GM12878 (cell line): ENCODE data around the gene GPR4. TPM values are rescaled to one million over a fixed set of nuclear protein-coding genes. Genes with fewer than 3 reads are reported as not detected.
A peak's percentile ranks its signal among the peaks of the same experiment; 100 is the strongest.

ENCODE experiments used
- EED ChIP-seq: sonication (generic); IDR thresholded peaks from 2 replicates; pipeline ENCODE4 v1.6.1; 2016; ENCODE audit warnings: antibody characterized with exemption, low read depth
- EP300 ChIP-seq, 2 experiments: fragments of 150-350 bp in 1 of 2; IDR thresholded peaks; 2 replicates each; pipeline ENCODE4 v1.6.1; 2011 to 2012; ENCODE audit warnings: low read depth in 2 of 2, low read length in 2 of 2, borderline replicate concordance in 1 of 2, improper control_type of control experiment in 1 of 2, inconsistent platforms in 1 of 2; ENCODE audit not compliant: control insufficient read depth in 1 of 2
- EZH2 ChIP-seq: IDR thresholded peaks from 2 replicates; pipeline ENCODE4 v1.6.1; 2012; ENCODE audit warnings: low read depth, mild to moderate bottlenecking, control low read depth, inconsistent platforms, low read length, borderline replicate concordance; ENCODE audit not compliant: control insufficient read depth
- FOS ChIP-seq: IDR thresholded peaks from 3 replicates; pipeline ENCODE4 v1.6.1; 2011; ENCODE audit warnings: borderline replicate concordance; ENCODE audit not compliant: insufficient read length; ENCODE audit errors: extremely low read depth
- FOXK2 ChIP-seq: fragments of 450-650 bp; IDR thresholded peaks from 2 replicates; pipeline ENCODE4 v1.6.1; 2017; ENCODE audit warnings: mild to moderate bottlenecking, moderate library complexity
- HDGF ChIP-seq: fragments of 450-650 bp; IDR thresholded peaks from 2 replicates; pipeline ENCODE4 v1.6.1; 2016; ENCODE audit warnings: antibody characterized with exemption
- MTA2 ChIP-seq: fragments of 450-650 bp; IDR thresholded peaks from 2 replicates; pipeline ENCODE4 v1.6.1; 2016; ENCODE audit warnings: low read depth, mild to moderate bottlenecking, moderate library complexity
- MYB ChIP-seq: fragments of 150-350 bp; IDR thresholded peaks from 2 replicates; pipeline ENCODE4 v1.6.1; 2014; ENCODE audit warnings: mild to moderate bottlenecking, low read depth, low read length, borderline replicate concordance
- NBN ChIP-seq: fragments of 450-650 bp; IDR thresholded peaks from 2 replicates; pipeline ENCODE4 v1.6.1; 2016
- PAX5 ChIP-seq: IDR thresholded peaks from 2 replicates; pipeline ENCODE4 v1.6.1; 2011; ENCODE audit warnings: low read depth, low read length, borderline replicate concordance
- POLR2AphosphoS5 ChIP-seq: IDR thresholded peaks from 2 replicates; pipeline ENCODE4 v1.6.1; 2011; ENCODE audit warnings: mild to moderate bottlenecking, low read length, inconsistent platforms
- RAD21 ChIP-seq: IDR thresholded peaks from 2 replicates; pipeline ENCODE4 v1.6.1; 2011; ENCODE audit warnings: mild to moderate bottlenecking, low read depth, low read length, moderate library complexity; ENCODE audit not compliant: insufficient read depth
- RCOR1 ChIP-seq: conservative IDR thresholded peaks from 2 replicates; pipeline ENCODE4 v1.6.1; 2012; ENCODE audit warnings: low read depth, low read length, improper control_type of control experiment
- STAT3 ChIP-seq: IDR thresholded peaks from 2 replicates; pipeline ENCODE4 v1.6.1; 2011; ENCODE audit warnings: low read depth, low read length, improper control_type of control experiment
- TARDBP ChIP-seq: IDR thresholded peaks from 2 replicates; pipeline ENCODE4 v1.6.1; 2016; ENCODE audit warnings: borderline replicate concordance
- YBX1 ChIP-seq: fragments of 450-650 bp; IDR thresholded peaks from 2 replicates; pipeline ENCODE4 v1.6.1; 2016; ENCODE audit warnings: antibody characterized with exemption
- ZNF274 ChIP-seq: IDR thresholded peaks from one replicate; pipeline ENCODE4 v1.8.0; 2011; ENCODE audit not compliant: insufficient read length, insufficient read depth
- polyA plus RNA-seq, 11 experiments: library from polyadenylated mRNA; depleted of rRNA in 4 of 11; unstranded in 6 of 11; stranded (reverse) in 5 of 11; fragments of >200 nt; fragmentation: Nextera tagmentation in 4 of 11; fragmentation: Illumina TruSeq in 1 of 11; extraction: Ambion mirVana in 4 of 11; extraction: Trizol in 1 of 11; gene quantifications; 1 replicate in 1 of 11; 2 replicates in 10 of 11; pipeline versions ENCODE4 v1.2.1 to v1.2.3, GENCODE V29; 2011 to 2016; ENCODE audit warnings: inconsistent platforms in 2 of 11, missing spikeins in 2 of 11, low read depth in 1 of 11
- total RNA-seq, 4 experiments: library from RNA; depleted of rRNA in 3 of 4; stranded (reverse); fragments of >200 nt in 3 of 4; fragmentation: Illumina TruSeq in 1 of 4; extraction: Trizol in 1 of 4; gene quantifications; 2 replicates each; pipeline versions ENCODE4 v1.2.1 to v1.2.3, GENCODE V29; 2013 to 2021
- TF ChIP-seq, protein P1 (sequence below): fragments of 450-650 bp; formaldehyde crosslinking; IDR thresholded peaks from 2 replicates; pipeline ENCODE4 v1.5.0; 2022; ENCODE audit warnings: mild to moderate bottlenecking, missing genetic modification characterization
- TF ChIP-seq, protein P2 (sequence below): fragments of 450-650 bp; IDR thresholded peaks from 2 replicates; pipeline ENCODE4 v1.6.1; 2017; ENCODE audit warnings: mild to moderate bottlenecking, moderate library complexity
- TF ChIP-seq, protein P3 (sequence below): fragments of 450-650 bp; IDR thresholded peaks from 2 replicates; pipeline ENCODE4 v1.6.1; 2018; ENCODE audit warnings: mild to moderate bottlenecking, low read depth, moderate library complexity; ENCODE audit not compliant: partially characterized antibody

GPR4 gene
- total and polyA plus RNA-seq, 10 of the 15 experiments (the other 5 are each of a cell fraction or from before 2014, with no cell fraction given) = not detected

DNA sequence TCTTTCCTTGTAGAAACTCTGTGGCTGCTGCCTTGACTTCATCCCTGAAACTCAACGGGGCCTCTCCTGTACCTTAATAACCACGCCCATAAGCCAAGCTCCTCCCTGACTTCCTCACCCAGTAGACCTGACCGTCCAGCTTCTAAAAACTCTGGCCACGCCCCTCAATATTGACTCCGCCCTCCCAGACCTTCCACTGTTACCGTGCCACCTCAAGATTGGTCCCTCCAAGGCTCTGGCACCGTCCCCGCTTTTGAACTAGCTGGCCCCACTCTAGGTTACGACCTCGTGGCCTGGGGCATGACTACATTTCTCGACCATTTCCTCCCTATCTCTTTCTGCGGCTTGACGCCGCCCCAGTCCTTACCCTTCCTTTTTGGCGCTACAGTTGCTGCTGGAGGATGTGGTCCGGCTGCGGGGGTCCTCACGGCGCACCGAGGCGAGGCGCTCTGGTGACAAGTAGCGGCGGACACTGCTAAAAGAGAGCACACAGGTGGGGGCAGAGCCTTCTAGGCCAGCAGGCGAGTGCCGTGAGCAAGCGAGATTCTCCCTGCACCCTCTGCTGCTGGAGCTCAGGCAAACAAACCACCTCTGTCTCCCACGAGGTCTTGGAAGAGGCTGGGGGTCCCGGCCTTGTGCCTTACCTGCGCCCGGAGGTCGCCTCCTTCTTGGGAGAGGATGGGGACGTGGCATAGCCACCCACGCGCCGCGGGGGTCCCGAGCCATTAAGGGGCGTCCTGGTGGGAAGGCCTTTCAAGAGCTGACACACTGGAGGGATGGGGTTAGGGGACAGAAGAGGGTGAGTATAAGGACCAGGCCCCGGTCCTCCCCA lies 39.5 kb upstream of the GPR4 start (continued):
- no peak for TF ChIP-seq EP300 (IDR thresholded peaks at IDR 0.05; ENCODE audit: borderline replicate concordance in 1 of 2, control insufficient read depth in 1 of 2, low read depth in 2 of 2, low read length in 2 of 2)
- TF ChIP-seq POLR2AphosphoS5 = no peak; the same call in 1 of the 2 replicates
- no peak for TF ChIP-seq EZH2
- TF ChIP-seq RAD21 = no peak
- no peak for TF ChIP-seq STAT3
- no peak; the same call in 1 of the 2 replicates for TF ChIP-seq RCOR1
- TF ChIP-seq, protein P1, sequence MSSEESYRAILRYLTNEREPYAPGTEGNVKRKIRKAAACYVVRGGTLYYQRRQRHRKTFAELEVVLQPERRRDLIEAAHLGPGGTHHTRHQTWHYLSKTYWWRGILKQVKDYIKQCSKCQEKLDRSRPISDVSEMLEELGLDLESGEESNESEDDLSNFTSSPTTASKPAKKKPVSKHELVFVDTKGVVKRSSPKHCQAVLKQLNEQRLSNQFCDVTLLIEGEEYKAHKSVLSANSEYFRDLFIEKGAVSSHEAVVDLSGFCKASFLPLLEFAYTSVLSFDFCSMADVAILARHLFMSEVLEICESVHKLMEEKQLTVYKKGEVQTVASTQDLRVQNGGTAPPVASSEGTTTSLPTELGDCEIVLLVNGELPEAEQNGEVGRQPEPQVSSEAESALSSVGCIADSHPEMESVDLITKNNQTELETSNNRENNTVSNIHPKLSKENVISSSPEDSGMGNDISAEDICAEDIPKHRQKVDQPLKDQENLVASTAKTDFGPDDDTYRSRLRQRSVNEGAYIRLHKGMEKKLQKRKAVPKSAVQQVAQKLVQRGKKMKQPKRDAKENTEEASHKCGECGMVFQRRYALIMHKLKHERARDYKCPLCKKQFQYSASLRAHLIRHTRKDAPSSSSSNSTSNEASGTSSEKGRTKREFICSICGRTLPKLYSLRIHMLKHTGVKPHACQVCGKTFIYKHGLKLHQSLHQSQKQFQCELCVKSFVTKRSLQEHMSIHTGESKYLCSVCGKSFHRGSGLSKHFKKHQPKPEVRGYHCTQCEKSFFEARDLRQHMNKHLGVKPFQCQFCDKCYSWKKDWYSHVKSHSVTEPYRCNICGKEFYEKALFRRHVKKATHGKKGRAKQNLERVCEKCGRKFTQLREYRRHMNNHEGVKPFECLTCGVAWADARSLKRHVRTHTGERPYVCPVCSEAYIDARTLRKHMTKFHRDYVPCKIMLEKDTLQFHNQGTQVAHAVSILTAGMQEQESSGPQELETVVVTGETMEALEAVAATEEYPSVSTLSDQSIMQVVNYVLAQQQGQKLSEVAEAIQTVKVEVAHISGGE = peak; percentile 22; the same call in 1 of the 2 replicates
- no peak for TF ChIP-seq PAX5
- no peak for TF ChIP-seq FOS
- no peak; the same call in 1 of the 2 replicates for TF ChIP-seq MTA2
- no peak for TF ChIP-seq TARDBP
- TF ChIP-seq, protein P2, sequence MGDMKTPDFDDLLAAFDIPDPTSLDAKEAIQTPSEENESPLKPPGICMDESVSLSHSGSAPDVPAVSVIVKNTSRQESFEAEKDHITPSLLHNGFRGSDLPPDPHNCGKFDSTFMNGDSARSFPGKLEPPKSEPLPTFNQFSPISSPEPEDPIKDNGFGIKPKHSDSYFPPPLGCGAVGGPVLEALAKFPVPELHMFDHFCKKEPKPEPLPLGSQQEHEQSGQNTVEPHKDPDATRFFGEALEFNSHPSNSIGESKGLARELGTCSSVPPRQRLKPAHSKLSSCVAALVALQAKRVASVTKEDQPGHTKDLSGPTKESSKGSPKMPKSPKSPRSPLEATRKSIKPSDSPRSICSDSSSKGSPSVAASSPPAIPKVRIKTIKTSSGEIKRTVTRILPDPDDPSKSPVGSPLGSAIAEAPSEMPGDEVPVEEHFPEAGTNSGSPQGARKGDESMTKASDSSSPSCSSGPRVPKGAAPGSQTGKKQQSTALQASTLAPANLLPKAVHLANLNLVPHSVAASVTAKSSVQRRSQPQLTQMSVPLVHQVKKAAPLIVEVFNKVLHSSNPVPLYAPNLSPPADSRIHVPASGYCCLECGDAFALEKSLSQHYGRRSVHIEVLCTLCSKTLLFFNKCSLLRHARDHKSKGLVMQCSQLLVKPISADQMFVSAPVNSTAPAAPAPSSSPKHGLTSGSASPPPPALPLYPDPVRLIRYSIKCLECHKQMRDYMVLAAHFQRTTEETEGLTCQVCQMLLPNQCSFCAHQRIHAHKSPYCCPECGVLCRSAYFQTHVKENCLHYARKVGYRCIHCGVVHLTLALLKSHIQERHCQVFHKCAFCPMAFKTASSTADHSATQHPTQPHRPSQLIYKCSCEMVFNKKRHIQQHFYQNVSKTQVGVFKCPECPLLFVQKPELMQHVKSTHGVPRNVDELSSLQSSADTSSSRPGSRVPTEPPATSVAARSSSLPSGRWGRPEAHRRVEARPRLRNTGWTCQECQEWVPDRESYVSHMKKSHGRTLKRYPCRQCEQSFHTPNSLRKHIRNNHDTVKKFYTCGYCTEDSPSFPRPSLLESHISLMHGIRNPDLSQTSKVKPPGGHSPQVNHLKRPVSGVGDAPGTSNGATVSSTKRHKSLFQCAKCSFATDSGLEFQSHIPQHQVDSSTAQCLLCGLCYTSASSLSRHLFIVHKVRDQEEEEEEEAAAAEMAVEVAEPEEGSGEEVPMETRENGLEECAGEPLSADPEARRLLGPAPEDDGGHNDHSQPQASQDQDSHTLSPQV = no peak
- no peak for TF ChIP-seq MYB
- peak; percentile 92 for TF ChIP-seq HDGF
- no peak for TF ChIP-seq ZNF274
- no peak for TF ChIP-seq YBX1
- TF ChIP-seq EED = 0 out of 2 replicates have a peak, but pooled peaks have one; percentile 17
- TF ChIP-seq, protein P3, sequence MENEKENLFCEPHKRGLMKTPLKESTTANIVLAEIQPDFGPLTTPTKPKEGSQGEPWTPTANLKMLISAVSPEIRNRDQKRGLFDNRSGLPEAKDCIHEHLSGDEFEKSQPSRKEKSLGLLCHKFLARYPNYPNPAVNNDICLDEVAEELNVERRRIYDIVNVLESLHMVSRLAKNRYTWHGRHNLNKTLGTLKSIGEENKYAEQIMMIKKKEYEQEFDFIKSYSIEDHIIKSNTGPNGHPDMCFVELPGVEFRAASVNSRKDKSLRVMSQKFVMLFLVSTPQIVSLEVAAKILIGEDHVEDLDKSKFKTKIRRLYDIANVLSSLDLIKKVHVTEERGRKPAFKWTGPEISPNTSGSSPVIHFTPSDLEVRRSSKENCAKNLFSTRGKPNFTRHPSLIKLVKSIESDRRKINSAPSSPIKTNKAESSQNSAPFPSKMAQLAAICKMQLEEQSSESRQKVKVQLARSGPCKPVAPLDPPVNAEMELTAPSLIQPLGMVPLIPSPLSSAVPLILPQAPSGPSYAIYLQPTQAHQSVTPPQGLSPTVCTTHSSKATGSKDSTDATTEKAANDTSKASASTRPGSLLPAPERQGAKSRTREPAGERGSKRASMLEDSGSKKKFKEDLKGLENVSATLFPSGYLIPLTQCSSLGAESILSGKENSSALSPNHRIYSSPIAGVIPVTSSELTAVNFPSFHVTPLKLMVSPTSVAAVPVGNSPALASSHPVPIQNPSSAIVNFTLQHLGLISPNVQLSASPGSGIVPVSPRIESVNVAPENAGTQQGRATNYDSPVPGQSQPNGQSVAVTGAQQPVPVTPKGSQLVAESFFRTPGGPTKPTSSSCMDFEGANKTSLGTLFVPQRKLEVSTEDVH = no peak
- no peak for TF ChIP-seq FOXK2
- peak; percentile 77; the same call in 1 of the 2 replicates for TF ChIP-seq NBN
